HG03378 (cell line): ENCODE data around the gene TOR4A.
A peak's percentile ranks its signal among the peaks of the same experiment; 100 is the strongest.
"Not testable (repeated sequence)": the region's sequence is repeated elsewhere in the genome, so short reads cannot be mapped to it uniquely, and the experiment has no call there.

Experiments
- ATAC-seq: cut with Tn5 transposase; IDR thresholded peaks from one replicate; pipeline ENCODE4 v1.9.1; 2021; ENCODE audit warnings: mild to moderate bottlenecking, moderate library complexity; ENCODE audit not compliant: unreplicated experiment

The TOR4A gene

DNA sequence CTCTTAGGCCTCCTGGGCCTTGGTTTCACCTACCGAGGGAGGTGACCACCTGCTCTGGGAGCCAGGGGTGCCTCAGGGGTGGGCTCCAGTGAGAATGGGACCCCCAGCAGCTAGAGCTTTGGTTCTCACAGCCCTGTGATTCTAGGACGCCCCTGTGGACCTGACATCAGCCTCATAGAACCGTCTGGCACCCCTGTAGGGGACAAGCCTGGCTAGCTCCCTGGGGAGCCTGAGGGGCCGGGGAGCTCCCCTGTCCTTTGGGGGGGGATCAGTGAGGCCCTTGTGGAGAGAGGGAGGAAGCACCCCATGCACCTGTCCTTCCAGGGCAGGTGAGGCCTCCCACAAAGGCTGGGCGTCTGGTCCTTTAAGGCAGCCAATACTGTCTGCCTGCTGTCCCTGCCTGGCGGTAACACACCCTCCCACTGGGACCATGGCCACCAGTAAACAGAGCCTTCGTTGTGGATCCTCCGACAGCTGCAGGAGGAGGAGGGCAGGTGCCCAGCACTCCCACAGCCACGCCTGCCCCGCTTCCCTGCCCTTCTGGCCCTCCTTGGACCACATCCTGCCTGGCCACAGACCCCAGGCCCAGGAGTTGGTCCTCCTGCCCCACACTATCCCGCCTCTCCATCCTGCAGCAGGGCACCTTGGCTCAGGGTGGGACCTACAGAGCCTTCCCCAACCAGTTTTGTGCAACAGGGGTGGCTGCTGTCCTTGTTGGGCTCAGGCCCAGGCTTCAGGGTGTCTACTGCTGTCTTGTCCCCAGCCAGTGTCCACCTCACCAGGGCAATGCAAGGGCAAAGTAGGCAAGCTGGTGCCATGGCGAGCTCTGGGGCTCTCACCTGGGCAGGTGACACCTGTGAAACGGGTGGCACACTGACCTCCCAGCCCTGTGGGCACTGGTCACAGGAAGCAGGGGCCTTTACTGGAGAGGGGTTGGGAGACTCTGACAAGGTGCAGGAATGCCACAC, 39.5 kb upstream of the TOR4A start:
- ATAC-seq = no peak

DNA sequence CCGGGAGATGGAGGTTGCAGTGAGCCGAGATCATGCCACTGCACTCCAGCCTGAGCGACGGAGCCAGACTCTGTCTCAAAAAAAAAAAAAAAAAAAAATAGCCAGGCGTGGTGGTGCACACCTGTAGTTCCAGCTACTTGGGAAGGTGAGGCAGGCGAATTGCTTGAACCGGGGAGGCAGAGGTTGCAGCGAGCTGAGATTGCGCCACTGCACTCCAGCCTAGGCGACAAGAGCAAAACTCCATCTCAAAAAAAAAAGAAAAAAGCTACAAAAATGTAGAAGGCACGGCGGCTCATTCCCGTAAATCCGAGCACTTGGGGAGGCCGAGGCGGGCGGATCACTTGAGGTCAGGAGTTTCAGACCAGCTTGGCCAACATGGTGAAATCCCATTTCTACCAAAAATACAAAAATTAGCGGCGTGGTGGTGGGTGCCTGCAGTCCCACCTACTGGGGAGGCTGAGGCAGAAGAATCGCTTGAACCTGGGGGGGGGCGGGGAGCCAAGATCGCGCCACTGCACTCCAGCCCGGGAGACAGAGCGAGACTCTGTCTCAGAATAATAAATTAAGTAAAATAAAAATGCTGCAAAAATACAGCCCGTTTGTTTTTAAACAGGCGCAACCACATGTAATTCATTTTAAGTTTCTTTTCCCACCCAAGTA, 37.9 kb upstream of the TOR4A start:
- not testable (repeated sequence) for ATAC-seq

- peak; percentile 7 for ATAC-seq
Observed at GRCh38 chr9:137240318-137240840, 37.1 kb upstream of the TOR4A start.

GRCh38 chr9:137240841-137241489, 36.6 kb upstream of the TOR4A start, which contains the start of gene TUBB4B:
TUBB4B (plus strand) TSS chr9:137241287; CDS start chr9:137241361, 74 bp downstream.
- ATAC-seq = peak; percentile 86

DNA sequence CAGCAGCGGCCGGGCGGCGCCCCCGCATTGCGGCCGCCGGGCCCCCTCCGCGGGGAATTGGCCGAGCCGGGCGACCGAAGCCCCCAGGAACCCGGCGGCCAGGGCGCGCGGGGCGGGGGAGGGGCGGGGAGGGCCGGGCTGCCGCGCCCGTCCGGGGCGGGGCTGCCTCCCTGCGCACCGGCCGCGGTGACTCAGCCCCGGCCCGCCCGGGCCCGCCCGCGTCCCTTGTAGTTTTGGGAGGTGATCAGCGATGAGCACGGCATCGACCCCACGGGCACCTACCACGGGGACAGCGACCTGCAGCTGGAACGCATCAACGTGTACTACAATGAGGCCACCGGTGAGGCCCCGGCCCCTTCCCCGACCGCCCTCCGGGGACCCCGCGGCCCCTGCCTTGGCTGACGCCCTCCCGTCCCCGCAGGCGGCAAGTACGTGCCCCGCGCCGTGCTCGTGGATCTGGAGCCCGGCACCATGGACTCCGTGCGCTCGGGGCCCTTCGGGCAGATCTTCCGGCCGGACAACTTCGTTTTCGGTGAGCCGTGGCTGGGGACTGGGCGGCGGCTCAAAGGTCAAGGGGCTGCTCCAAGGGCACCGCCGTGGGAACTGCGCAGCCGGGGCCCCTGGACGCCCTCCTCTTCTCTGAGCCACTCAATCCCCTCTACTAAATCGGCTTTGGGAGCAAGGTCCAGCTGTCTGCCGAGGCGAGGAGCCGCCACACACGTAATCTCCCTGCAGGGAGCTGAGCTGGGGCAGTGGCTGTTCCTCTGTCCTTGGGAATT, 35.8 kb upstream of the TOR4A start:
- ATAC-seq = no peak

DNA sequence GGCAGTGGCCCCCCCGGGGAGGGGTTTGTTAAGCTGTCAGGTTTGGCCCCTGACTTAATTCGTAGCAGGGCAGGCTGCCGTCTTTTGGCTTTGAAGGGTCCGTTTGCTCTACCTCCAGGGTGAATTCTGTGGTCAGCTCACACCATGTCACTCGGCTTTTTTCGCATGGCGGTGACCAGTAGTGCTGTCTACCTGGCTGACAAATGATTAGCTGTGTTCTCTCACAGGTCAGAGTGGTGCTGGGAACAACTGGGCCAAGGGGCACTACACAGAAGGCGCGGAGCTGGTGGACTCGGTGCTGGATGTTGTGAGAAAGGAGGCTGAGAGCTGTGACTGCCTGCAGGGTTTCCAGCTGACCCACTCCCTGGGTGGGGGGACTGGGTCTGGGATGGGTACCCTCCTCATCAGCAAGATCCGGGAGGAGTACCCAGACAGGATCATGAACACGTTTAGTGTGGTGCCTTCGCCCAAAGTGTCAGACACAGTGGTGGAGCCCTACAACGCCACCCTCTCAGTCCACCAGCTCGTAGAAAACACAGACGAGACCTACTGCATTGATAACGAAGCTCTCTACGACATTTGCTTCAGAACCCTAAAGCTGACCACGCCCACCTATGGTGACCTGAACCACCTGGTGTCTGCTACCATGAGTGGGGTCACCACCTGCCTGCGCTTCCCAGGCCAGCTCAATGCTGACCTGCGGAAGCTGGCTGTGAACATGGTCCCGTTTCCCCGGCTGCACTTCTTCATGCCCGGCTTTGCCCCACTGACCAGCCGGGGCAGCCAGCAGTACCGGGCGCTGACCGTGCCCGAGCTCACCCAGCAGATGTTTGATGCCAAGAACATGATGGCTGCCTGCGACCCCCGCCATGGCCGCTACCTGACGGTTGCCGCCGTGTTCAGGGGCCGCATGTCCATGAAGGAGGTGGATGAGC, 35.0 kb upstream of the TOR4A start:
- no peak for ATAC-seq

GRCh38 chr9:137243266-137243625, 34.3 kb upstream of the TOR4A start:
- not testable (repeated sequence) for ATAC-seq

DNA sequence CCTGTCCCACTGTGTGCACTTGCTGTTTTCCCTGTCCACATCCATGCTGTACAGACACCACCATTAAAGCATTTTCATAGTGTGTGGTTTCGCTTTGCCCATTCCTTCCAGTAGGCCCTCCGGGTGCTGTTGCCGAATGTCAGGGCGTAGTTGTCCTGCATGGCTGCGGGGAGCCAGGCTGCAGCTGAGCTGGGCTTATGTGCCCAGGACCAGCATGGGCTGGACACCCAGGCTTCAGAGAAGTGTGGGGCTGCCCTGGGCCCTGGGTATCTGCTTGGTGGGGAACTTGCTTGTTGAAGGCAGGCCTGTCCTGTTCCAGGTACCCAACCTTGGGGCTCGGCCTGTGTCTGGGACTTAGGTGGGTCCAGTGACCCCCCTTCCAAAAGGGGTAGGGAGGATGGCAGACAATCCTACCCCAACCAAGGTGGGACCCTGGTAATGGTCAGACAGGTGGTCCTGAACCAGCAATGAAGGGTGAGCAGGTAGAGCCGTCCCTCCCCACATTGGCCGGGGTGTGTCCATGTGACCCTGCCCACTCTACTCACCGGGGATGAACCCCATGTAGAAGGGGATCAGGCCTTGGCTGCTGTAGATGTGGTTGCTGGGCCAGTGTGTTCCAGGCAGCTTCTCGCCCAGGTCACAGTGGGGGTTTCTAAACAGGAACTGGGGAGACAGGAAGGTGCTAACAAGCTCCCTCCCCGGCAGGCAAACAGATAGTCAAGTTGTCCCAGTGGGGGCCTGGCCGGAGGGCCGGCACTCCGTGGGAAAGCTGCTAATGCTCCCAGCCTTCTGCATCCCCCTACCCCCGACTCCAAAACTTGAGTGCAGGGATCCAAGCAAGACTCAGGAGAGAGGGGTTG, 33.7 kb upstream of the TOR4A start:
- no peak for ATAC-seq

DNA sequence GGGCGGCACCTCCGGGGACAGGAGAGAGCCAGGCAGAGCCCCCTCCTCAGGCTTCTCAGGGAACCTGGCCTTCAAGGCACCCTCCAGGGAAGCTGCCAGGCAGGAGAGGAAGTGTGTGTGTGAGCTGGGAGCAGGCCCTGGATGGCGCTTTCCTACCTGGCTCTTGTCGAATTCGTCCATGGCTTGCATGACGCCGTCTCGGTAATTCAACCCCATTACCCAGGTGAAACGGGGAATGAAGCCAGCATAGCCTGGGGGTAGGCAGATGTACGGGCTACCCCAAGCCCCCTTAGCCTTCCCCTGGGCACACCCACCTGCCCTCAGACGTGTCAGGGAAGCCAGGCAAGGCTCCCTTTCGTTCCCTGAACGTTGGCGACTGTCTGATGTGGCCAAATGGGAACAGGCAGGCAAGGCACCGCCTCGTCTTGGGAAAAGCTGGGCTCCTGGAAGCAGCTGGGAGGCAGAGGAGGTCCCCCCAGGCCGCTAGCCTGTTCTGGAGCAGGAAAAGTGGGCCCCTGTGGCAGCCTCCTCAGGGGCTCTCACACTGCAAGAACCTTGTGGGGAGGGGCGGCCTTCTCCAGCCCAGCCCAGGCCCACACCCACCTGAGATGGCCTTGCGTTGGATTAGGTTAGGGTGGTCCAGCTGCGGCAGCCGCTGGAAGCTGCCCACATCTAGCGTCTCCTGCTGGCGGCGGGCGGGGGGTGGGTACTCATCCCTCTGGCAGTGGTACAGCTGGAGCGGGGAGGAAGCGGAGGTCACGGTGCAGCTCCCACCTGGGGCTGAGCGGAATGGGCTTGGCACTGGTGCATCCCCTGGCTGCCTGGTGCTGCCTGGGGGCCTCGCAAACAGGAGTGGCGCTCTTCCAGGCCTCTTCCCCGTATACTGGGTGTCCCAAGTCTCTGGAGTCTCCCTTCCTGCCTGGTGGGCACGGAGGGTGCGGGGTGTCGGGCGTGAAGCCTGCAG, 32.8 kb upstream of the TOR4A start:
- no peak for ATAC-seq

DNA sequence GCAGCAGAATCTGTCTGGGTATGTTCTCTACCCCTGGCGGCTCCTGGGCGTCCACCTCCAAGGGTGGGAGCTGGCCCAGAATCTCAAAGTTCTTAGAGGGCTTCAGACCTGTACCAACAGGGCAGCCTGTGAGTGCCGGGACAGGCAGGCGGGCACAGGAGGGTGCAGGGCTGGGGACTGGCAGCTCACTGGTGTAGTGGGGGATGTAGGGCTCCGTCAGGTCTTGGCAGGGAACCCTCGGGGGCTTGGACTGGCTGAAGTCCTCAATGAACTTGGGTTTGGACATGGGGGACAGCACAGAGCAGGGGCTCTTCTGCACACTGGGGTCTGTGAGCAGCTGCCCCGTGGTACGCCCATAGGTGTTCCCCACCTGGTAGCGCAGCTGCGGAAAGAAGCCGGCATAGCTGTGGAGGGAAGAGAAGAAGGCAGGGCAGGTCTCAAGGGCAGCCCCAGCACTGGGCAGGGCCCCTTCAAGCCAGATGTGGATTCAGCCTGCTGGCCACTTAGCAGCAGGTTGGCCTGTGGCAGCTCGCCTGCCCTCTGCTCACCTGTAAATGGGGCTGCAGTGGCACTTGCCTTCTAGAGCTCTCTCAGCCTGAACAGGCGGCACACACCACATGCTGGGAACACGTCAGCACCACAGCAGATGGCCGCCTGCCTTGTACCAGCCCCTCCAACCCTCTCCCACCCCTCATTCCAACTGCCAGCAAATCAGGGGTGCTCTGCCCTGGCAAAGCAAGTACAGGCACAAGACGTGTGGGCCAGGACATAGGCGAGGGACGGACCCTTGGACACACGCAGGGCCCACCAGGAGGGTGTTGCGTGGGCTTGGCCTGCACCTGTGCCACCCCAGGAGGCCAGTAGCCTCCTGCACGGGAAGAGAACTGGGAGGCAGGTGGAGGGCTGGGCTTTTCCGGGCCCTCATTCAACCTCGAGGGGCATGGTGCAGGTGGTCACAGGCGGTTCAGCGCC, 31.8 kb upstream of the TOR4A start:
- ATAC-seq = no peak

GRCh38 chr9:137247135-137247915, 30.2 kb upstream of the TOR4A start:
- no peak for ATAC-seq

DNA sequence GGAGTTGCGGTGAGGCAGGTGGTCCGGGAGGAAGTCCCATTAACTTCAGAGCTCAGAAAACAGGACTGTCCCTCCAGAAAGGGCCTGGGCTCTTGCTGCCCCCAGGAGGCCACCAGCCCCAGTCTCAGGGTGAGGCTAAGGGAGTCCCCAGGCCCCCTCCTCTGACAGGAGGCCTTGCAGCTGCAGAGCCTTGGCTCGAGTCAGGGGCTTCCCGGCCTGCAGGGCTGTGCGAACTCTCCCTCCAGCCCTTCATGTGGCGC, 29.7 kb upstream of the TOR4A start:
- no peak for ATAC-seq

- ATAC-seq = no peak
Observed at GRCh38 chr9:137250329-137251193, 27.0 kb upstream of the TOR4A start.

DNA sequence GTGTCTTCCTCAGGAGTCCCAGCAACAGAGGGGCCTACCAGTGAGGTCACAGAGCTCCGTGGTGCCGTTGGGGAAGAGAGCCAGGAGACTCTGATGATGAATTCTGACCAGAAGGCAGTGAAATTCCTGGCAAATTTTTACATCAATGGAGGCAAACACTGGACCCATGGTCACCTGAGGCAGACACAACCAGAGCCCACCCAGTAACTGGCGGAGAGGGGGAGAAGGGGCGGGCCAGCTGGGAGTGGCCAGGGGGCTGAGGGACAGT, 26.4 kb upstream of the TOR4A start, which contains the start of gene STPG3:
STPG3 (plus strand) TSS at position 93 of the 268 bp plus-strand sequence; CDS start at position 94, 1 bp downstream.
- ATAC-seq = no peak
